ENCODE data around the gene TDRD10.

Gene TDRD10

DNA sequence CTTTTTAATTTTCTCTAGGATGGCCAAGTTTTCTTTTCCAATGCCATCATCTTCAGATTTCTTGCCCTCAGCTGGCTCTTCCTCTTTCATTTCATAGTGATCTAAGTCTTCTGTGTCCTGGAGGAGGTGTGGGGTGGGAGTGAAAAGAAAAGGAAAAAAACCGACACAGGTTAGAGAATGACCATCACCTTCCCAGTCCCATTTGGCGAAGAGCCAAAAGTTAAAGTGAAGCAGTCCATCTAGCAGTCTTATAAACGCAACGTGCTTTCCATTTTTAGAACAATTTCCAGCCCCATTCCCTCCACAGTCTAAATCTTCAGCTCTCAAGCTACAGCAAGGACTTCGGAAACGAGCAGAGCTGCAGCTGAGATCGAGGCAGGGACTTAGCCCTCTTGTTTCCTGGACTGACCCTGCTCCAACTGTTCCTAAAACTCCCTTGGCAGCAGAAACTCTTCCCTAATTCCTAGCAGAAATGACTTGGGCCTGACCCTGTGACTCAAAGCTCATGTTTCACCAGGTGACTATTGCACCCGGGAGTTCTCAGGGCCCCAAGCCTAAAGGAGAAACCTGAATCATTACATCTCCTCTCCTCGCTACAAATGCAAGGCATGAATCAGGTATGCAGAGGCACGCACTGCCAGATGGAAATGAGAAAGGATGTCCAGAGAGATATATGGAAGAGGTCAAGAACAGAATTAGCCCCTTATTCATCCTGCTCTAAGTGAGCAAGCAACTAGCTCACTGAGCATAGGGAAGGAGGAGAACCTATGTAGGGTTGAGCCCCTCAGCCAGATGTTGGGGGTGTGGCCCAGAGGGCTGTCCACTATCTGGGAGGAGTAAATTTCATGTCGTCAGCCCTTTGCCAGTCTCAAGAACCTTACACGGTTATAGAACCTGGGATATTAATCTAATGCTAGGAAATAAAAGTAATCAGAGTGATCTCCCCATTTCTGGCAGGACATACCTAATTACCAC lies 51.3 kb downstream of the TDRD10 start:
- no peak for DNase-seq (ENCODE audit: low read depth)

DNA sequence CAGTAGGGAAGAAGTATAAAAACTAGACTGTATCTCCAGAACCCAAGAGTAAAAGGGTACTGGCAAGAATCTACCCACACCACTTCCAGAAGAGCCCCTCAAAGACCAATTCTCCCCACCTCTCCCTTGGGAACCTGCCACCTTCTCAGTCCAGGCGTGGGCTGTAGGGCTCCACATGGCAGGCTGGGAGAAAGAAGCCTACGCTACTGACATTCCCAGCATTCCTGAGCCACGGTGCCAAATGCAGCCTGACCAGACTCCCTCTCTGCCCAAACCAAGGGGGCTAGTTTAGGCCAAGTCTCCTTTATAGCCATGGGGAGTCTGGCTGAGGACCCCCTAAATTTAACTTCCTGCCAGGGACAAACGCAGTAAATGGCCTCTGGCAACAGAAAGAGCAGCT lies 54.4 kb downstream of the TDRD10 start:
- no peak for DNase-seq (ENCODE audit: low read depth)

DNA sequence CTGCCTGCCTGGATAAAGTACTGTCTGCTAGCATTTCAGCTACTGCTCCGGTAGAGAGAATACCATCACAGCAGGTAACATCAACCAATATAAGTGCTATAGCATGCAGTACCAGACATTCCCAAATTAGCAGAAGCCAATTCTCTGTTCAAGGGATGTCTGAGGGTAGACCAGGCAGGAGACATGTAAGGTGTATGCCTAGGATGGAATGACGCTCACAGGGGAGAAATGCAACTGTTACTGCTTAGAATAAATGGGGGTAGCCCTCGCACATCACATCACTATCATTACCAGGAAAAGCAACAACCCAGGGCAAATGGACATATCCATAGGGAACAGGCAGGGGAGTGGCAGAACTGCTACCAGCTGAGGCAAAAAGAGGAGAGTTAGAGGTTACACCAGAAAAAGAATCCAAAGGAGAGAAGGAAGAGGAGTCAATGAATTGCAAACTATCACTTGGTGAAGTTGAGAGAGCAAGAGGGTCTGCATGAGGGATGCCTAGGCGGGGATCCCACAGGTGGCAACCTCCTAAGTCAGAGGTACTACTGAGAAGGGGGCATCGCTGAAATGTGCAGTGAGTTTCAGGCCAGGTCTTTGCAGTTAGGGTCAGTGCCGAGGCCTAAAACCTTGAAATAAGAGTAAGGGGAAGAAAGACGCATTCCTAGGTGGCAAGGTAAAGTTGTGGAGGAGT lies 55.4 kb downstream of the TDRD10 start:
- no peak for DNase-seq (ENCODE audit: low read depth)

DNA sequence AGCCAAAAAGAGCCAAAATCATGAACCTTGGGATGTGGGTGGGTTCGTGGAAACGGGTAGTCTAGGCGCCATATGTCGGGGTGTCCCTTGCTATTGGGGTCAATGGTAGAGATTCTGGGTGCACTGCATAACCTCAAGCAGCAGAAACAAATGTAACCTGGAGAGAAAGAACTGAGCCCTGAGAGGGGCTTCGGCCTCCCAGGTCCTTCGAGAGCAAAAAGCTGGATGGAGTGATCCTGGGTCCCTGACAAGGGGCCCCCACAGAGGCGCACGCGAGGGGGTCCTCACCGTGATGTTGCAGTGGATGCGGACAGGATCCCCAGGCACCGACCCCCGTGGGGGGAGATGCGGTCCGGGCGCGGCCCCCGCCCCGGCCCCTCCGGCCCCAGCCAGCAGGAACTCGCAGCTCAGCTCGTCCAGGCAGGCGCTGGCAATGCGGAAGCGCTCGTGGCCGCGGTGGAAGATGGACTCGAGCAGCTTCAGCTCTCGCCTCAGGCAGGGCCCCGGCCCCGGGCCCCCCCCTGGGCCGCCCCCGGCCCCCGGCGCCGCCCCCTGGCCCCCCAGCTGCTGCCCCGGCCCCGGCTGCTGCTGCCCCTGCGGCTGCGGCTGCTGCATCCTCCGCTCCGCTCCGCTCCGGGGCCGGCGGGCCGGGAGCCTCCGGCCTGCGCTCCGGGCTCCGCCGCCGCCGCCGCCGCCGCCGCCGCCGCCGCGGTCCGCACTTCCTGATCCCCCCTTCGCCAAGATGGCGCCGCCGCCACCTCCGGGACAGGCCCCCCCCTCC lies 56.1 kb downstream of the TDRD10 start, which contains the start of gene UBE2Q1:
Gene UBE2Q1 (minus strand): TSS at position 724 of the 781 bp plus-strand sequence. CDS start 109 bp downstream, at position 615.
- no peak for DNase-seq (ENCODE audit: low read depth)

DNA sequence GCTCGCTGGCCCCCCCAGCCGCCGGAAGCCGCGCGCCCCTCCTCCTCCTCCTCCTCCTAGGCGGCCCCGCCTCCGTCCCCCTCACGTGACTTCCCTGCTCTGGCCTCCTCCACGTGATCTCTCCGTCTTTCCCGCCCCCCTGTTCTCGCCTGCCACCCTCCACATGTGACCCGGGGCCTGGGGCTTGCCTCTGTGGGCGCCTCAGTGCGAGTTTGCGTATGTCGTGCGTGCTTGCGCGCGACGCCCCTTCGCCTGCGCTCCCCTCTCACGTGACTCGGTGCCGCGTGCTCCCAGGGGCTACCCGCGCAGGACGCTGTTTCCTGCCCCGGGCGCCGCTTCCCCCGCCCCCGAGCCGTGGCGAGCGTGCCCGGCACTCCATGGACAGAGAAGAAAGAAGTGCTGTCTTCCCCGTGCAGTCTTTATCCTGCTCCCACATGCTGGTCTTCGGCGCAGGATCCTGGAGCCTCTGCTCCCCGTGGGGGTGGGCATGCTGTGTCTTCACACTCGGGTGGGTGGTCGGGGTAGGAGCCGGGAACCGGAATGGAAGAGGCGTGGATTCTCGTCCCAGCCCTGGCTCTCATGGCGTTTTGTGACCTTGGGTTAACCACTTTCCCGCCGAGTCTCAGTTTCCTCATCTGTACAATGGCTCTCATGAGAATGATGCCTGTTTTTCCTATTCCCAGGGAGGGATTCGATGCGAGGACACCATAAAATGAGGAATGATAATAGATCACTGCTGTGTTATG lies 56.9 kb downstream of the TDRD10 start:
- peak; percentile 99 for DNase-seq (ENCODE audit: low read depth)

DNA sequence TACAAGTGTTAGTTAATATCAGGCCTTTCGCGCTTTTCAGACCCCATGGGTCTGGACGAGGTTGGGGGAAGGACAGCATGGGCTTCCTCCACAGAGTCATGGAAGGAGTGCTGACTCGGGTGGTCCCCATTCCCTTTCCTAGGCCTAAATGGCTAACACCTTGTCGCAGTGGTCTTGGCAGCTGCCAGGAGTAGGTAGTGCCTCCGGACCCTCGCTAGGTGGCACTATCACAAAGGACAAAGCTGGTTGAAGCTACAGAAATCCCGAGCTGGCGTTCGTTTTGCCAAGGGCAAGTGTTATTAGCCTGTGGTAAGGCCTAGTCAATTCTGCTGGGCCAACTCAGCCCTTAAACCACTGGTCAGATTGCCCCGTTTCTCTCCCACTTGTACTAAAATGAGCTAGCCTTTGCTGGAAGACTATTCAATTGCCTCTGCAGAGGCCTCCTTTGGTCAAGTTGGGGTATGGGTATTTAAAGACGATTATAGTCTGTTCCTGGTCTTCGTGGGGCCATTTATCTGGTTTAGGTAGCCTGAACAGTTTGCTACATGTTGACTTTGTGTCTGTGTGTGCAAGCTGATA lies 57.5 kb downstream of the TDRD10 start:
- DNase-seq (ENCODE audit: low read depth): peak; percentile 58

DNA sequence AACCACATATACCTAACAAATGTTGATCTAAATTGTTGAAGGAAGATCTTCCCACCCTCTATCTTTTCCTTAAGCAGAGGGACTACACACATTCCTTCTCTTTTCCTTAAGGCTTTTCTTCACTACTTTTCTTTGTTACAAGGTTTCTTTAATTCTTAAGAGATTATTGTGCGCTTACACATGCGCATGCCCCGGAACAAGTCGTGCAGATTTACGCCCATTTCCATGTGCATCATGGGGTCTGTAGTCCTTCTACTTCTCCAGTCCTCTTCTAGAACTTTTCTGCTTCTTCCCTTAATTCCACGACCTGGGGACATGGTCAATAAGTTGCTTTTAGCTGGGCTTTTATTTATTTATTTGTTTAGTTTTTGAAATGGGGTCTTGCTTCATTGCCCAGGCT lies 63.9 kb downstream of the TDRD10 start:
- DNase-seq (ENCODE audit: low read depth): no peak

DNA sequence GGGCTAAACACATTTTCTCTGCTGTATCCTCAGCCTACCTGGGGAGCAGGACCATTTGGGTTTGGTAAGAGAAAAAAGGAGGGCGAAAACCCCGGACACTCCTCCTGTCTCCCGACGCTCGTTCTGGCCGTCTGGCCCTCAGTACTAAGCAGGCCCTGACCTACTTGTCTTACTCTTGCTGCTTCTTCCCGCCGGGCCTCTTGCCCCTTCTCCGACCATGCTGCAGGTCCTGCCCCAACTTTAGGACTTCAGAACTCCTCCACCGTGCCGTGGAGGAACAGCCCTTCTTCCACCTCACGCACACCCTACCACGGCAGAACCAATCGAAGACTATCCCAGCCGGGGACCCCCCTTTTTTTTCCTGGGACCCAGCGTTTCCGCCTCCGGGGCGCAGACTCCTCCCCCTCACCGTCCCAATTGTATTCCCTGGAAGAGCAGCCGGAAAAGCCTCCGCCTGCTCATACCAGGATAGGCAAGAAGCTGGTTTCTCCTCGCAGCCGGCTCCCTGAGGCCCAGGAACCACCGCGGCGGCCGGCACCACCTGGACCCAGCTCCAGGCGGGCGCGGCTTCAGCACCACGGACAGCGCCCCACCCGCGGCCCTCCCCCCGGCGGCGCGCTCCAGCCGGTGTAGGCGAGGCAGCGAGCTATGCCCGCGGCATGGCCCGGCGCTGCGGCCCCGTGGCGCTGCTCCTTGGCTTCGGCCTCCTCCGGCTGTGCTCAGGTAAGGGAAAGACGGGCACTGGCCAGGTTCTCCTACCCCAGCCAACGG lies 65.6 kb downstream of the TDRD10 start, which contains the start of gene CHRNB2:
Gene CHRNB2 (plus strand): TSS at position 393 of the 771 bp plus-strand sequence. CDS start 267 bp downstream, at position 660.
- peak; percentile 32 for DNase-seq (ENCODE audit: low read depth)

DNA sequence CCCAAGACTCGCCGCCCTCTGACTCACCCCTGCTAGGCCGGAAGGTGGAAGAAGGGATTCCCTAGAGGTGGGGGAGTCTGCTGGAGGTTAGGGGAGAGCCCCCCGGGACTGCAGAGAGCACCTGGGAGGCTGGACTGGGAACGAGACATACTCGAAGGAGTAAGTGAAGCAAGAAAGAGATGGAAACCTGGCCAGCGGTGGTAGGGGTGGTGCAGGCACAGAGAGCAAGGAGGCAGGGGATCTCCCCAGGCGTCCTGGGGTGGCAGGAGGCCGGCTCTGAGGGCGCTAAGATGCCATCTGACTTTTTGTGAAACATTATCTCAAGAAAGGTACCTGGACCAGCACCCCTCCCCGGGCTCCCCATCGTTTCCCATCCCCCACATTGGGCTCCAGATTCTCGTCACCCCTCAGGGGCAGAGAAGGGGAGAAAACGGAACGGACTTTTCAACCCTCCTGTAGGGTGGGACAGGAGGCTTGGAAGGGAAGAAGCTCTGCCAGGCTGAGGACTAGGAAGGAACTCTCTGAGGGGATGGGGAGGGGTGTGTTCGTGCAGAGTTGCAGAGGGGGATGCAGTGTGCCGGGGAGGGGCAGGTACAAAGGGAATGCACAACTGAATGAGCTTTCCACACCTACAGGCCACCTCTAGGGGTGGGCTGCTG lies 66.3 kb downstream of the TDRD10 start:
- DNase-seq (ENCODE audit: low read depth): no peak

DNA sequence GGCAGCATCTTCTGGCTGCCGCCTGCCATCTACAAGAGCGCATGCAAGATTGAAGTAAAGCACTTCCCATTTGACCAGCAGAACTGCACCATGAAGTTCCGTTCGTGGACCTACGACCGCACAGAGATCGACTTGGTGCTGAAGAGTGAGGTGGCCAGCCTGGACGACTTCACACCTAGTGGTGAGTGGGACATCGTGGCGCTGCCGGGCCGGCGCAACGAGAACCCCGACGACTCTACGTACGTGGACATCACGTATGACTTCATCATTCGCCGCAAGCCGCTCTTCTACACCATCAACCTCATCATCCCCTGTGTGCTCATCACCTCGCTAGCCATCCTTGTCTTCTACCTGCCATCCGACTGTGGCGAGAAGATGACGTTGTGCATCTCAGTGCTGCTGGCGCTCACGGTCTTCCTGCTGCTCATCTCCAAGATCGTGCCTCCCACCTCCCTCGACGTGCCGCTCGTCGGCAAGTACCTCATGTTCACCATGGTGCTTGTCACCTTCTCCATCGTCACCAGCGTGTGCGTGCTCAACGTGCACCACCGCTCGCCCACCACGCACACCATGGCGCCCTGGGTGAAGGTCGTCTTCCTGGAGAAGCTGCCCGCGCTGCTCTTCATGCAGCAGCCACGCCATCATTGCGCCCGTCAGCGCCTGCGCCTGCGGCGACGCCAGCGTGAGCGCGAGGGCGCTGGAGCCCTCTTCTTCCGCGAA lies 69.4 kb downstream of the TDRD10 start:
- no peak for DNase-seq (ENCODE audit: low read depth)

DNA sequence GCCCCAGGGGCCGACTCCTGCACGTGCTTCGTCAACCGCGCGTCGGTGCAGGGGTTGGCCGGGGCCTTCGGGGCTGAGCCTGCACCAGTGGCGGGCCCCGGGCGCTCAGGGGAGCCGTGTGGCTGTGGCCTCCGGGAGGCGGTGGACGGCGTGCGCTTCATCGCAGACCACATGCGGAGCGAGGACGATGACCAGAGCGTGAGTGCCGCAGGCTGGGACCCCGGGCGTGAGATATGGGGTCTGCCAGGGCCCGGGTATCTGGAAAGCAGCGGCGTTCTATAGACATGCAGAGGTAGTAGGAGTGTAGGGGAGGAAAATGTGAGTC lies 69.9 kb downstream of the TDRD10 start:
- DNase-seq (ENCODE audit: low read depth): no peak

DNA sequence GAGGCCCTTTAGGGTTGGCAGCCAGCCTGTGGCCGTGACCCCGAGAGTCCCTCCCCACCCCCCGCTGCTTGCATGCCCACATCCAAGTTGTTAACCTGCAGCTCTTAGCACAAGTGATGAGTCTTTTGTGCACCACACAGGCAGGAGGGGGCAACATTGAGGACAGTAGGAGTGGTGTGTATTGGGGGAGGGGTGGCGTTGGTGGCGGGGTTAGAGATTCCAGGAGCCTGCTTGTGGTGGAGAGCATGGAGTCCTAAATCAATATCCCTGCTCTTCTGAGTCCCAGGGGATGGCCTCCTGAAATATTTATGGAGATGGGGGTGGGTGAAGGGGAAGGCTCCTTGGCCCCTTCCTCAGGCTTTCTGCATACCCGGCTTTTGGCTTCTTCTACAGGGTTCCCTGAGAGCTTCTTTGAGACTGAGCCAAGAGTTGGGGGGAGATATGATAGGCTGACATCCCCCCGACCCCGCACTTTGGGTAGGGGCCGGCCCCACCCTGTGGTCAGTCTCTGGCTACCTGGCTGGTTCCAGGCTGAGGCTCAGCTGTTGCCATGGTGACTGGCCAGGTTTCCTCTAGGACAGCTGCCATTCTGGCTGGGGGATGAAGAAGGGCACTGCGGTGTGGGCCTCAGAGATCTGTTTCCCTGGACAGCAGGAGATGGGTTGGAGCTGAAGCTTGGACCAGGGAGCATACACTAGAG lies 70.6 kb downstream of the TDRD10 start:
- no peak for DNase-seq (ENCODE audit: low read depth)

DNA sequence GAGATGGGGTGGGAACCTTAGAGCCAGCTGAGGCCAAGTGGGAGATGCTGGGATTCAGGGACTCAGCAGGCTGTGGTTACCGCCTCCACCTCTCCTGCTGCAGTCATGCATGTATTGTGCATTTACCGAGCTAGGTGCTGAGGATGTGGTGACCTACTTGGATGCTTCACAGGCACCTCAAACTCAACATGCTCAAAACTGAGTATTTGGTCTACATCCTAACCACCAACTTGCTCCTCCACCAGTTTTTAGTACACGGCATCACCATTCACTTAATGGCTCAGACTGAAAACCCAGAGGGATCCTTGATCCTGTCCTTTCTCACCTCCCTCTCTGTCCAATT lies 71.1 kb downstream of the TDRD10 start:
- no peak for DNase-seq (ENCODE audit: low read depth)

DNA sequence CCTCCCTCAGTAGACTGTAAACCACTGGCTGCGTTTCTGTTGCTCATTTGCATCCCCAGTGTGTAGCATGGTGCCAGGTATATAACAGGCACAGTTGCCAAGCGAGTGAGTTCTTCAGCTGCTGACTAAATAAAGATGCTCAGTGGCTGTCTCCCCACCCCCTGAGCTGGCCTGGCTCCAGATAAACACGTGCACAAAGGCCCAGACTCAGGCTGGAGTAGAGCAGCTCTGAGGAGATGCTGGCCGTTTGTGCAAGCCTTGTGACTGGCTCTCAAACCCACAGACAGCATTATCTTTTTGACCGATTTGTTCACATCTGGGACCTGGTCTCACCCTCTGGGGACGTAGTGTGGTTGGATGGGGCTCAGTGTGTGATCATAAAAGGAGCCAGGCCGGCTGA lies 72.7 kb downstream of the TDRD10 start:
- no peak for DNase-seq (ENCODE audit: low read depth)

DNA sequence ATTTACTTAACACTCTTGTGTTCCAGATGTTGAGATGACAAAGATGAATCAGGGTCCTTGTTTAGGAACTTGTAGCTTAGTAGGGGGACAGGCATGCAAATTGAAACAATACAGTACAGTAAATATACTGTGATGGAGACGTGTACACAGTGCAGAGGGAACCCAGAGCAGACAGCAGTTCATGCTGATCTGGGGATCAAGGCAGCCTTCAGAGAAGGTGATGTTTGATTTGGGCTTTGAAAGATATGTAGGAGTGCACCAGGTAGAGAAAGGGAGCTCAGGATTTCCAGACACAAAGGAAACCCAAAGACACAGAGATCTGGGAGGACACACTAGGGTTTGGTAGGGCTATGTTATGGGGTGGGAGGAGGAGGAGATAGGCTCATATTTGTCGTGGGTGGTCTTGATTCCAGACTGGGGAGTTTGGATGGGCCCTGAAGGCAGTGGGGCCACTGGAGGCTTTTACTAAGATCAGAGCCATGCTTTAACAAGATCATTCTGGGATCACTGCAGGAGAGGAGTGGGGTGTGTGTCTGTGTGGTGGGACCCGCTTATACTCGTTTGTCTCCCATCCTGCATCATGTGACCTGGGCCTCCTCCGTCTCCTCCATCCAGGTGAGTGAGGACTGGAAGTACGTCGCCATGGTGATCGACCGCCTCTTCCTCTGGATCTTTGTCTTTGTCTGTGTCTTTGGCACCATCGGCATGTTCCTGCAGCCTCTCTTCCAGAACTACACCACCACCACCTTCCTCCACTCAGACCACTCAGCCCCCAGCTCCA lies 73.3 kb downstream of the TDRD10 start:
- no peak for DNase-seq (ENCODE audit: low read depth)

DNA sequence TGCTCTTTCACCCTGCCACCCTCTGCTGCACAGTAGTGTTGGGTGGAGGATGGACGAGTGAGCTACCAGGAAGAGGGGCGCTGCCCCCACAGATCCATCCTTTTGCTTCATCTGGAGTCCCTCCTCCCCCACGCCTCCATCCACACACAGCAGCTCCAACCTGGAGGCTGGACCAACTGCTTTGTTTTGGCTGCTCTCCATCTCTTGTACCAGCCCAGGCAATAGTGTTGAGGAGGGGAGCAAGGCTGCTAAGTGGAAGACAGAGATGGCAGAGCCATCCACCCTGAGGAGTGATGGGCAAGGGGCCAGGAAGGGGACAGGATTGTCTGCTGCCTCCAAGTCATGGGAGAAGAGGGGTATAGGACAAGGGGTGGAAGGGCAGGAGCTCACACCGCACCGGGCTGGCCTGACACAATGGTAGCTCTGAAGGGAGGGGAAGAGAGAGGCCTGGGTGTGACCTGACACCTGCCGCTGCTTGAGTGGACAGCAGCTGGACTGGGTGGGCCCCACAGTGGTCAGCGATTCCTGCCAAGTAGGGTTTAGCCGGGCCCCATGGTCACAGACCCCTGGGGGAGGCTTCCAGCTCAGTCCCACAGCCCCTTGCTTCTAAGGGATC lies 74.0 kb downstream of the TDRD10 start:
- no peak for DNase-seq (ENCODE audit: low read depth)

DNA sequence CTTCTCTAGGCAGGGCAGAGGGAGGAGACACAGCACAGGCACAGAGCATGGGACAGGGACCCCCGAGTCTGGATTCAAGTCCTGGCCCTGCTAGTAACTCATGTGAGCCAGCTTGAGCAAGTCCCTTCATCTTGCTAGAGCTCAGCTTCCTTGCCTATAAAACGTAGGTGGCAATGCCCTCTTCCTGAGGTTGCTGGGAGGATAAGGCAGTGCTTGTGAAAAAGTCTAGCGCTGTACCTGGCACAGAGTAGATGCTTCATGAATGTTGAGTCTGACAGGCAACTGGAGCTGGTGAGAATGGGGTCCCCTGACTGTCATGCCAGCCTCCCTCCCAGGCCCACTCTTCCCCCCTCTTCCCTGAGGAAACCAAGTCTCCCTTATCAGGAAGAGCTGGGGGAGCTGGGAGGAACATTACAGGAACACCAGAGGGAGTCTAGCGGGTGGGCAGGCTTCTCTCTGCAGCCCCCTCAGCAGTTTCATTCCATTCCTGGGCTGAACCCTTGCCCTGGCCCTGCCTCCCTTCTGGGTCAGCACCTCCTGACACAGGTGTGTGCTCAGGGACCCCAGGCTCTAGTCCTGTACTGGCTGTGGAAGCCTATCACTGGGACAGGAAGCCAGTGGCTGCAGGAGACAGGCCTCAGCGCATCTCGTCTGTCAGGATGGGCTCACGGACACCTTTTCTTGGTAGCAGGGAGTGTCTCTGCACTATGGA lies 75.5 kb downstream of the TDRD10 start:
- no peak for DNase-seq (ENCODE audit: low read depth)
